ENCODE data around the gene SRL. TPM values are rescaled to one million over a fixed set of nuclear protein-coding genes. Genes with fewer than 3 reads are reported as not detected.

SRL gene
- total and polyA plus RNA-seq, 2 of the 13 experiments (the other 11 are each of a cell fraction or from before 2014, with no cell fraction given): 0.05 TPM; not detected in 1

DNA sequence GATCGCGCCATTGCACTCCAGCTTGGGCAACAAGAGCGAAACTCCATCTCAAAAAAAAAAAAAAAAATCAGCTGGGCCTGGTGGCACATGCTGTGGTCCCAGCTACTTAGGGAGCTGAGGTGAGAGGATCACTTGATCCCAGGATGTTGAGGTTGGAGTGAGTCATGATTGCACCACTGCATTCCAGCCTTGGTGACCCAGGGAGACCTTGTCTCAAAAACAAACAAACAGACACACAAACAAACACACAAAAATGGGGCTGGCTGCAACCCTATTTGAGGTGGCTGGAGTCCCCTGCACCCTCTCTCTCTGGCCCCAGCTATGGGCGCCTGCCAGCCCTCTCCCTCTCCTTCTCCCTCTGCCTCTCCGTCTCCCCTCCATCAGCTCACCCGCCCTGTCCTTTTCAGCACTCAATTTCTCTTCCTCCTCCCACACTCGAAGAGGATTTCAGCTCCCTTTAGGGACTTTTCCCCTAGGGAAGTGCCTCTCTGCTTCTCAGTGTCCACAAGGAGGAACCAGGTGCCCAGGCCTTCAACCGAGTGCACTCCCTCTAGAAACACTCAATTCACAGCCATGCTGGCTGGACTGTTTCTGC is 48.5 kb upstream of the SRL start (continued):
- TF ChIP-seq, protein P1, sequence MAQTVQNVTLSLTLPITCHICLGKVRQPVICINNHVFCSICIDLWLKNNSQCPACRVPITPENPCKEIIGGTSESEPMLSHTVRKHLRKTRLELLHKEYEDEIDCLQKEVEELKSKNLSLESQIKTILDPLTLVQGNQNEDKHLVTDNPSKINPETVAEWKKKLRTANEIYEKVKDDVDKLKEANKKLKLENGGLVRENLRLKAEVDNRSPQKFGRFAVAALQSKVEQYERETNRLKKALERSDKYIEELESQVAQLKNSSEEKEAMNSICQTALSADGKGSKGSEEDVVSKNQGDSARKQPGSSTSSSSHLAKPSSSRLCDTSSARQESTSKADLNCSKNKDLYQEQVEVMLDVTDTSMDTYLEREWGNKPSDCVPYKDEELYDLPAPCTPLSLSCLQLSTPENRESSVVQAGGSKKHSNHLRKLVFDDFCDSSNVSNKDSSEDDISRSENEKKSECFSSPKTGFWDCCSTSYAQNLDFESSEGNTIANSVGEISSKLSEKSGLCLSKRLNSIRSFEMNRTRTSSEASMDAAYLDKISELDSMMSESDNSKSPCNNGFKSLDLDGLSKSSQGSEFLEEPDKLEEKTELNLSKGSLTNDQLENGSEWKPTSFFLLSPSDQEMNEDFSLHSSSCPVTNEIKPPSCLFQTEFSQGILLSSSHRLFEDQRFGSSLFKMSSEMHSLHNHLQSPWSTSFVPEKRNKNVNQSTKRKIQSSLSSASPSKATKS (CRISPR knock-in tag; IDR thresholded peaks at IDR 0.05): no peak
- no peak for TF ChIP-seq U2AF2 (IDR thresholded peaks at IDR 0.05; ENCODE audit: low read depth, low read length)
- no peak for TF ChIP-seq MBNL3 (CRISPR knock-in tag; conservative IDR thresholded peaks at IDR 0.05)
- TF ChIP-seq, protein P2, sequence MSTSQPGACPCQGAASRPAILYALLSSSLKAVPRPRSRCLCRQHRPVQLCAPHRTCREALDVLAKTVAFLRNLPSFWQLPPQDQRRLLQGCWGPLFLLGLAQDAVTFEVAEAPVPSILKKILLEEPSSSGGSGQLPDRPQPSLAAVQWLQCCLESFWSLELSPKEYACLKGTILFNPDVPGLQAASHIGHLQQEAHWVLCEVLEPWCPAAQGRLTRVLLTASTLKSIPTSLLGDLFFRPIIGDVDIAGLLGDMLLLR (CRISPR knock-in tag; IDR thresholded peaks at IDR 0.05): no peak
- TF ChIP-seq, protein P3, sequence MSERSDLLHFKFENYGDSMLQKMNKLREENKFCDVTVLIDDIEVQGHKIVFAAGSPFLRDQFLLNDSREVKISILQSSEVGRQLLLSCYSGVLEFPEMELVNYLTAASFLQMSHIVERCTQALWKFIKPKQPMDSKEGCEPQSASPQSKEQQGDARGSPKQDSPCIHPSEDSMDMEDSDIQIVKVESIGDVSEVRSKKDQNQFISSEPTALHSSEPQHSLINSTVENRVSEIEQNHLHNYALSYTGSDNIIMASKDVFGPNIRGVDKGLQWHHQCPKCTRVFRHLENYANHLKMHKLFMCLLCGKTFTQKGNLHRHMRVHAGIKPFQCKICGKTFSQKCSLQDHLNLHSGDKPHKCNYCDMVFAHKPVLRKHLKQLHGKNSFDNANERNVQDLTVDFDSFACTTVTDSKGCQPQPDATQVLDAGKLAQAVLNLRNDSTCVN (CRISPR knock-in tag; IDR thresholded peaks at IDR 0.05; ENCODE audit: borderline replicate concordance): no peak
- TF ChIP-seq ZNF552 (CRISPR knock-in tag; IDR thresholded peaks at IDR 0.05; ENCODE audit: borderline replicate concordance): no peak
- TF ChIP-seq ASH2L (IDR thresholded peaks at IDR 0.05; ENCODE audit: insufficient read length, low read depth, low read length): no peak
- TF ChIP-seq ZNF383 (CRISPR knock-in tag; IDR thresholded peaks at IDR 0.05; ENCODE audit: borderline replicate concordance): no peak
- no peak for TF ChIP-seq RFXAP (CRISPR knock-in tag; IDR thresholded peaks at IDR 0.05; ENCODE audit: borderline replicate concordance)
- TF ChIP-seq ZNF292 (CRISPR knock-in tag; IDR thresholded peaks at IDR 0.05; ENCODE audit: borderline replicate concordance, low read depth): no peak
- TF ChIP-seq TBX2 (CRISPR knock-in tag; IDR thresholded peaks at IDR 0.05; ENCODE audit: borderline replicate concordance): peak; percentile 58; the same call in 1 of the 2 replicates
- TF ChIP-seq ZNF720 (CRISPR knock-in tag; IDR thresholded peaks at IDR 0.05): no peak
- TF ChIP-seq, protein P4, sequence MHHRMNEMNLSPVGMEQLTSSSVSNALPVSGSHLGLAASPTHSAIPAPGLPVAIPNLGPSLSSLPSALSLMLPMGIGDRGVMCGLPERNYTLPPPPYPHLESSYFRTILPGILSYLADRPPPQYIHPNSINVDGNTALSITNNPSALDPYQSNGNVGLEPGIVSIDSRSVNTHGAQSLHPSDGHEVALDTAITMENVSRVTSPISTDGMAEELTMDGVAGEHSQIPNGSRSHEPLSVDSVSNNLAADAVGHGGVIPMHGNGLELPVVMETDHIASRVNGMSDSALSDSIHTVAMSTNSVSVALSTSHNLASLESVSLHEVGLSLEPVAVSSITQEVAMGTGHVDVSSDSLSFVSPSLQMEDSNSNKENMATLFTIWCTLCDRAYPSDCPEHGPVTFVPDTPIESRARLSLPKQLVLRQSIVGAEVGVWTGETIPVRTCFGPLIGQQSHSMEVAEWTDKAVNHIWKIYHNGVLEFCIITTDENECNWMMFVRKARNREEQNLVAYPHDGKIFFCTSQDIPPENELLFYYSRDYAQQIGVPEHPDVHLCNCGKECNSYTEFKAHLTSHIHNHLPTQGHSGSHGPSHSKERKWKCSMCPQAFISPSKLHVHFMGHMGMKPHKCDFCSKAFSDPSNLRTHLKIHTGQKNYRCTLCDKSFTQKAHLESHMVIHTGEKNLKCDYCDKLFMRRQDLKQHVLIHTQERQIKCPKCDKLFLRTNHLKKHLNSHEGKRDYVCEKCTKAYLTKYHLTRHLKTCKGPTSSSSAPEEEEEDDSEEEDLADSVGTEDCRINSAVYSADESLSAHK (CRISPR knock-in tag; IDR thresholded peaks at IDR 0.05; ENCODE audit: borderline replicate concordance): no peak
- TF ChIP-seq ZNF121 (CRISPR knock-in tag; IDR thresholded peaks at IDR 0.05): no peak
- peak; percentile 59 to 63; a peak in 3 of 4 replicates for TF ChIP-seq EP300 (IDR thresholded peaks at IDR 0.05; ENCODE audit: low read depth in 2 of 2, low read length in 2 of 2)
- TF ChIP-seq EP300 (CRISPR knock-in tag; IDR thresholded peaks at IDR 0.05; ENCODE audit: borderline replicate concordance): peak; percentile 64; the same call in 1 of the 2 replicates
- peak; percentile 86 for TF ChIP-seq FOSL1 (CRISPR knock-in tag; IDR thresholded peaks at IDR 0.05; ENCODE audit: borderline replicate concordance)
- peak; percentile 77; the same call in 1 of the 2 replicates for TF ChIP-seq FOXO1 (CRISPR knock-in tag; IDR thresholded peaks at IDR 0.05)
- TF ChIP-seq ZBTB7B (CRISPR knock-in tag; IDR thresholded peaks at IDR 0.05): no peak
- no peak for TF ChIP-seq ZNF296 (CRISPR knock-in tag; conservative IDR thresholded peaks at IDR 0.05)
- TF ChIP-seq ZNF256 (CRISPR knock-in tag; conservative IDR thresholded peaks at IDR 0.05): no peak
- peak; percentile 70 for TF ChIP-seq SAP130 (CRISPR knock-in tag; IDR thresholded peaks at IDR 0.05; ENCODE audit: low read depth)
- no peak for TF ChIP-seq SCMH1 (CRISPR knock-in tag; IDR thresholded peaks at IDR 0.05; ENCODE audit: borderline replicate concordance)
- TF ChIP-seq KDM6A (CRISPR knock-in tag; IDR thresholded peaks at IDR 0.05; ENCODE audit: low read depth): no peak
- no peak for TF ChIP-seq REPIN1 (CRISPR knock-in tag; IDR thresholded peaks at IDR 0.05; ENCODE audit: borderline replicate concordance, low read depth)

All from HepG2 (cell line).